NB4 (cell line): ENCODE measurements around the gene SUN2.

ENCODE experiments used
- POLR2A ChIP-seq: IDR thresholded peaks from 2 replicates; pipeline ENCODE4 v1.6.1; 2011; ENCODE audit warnings: mild to moderate bottlenecking; ENCODE audit not compliant: insufficient read length; ENCODE audit errors: extremely low read depth
- TF ChIP-seq, protein P1 (sequence below): IDR thresholded peaks from one replicate; pipeline ENCODE4 v1.5.1; 2012; ENCODE audit warnings: low read depth, low read length

DNA sequence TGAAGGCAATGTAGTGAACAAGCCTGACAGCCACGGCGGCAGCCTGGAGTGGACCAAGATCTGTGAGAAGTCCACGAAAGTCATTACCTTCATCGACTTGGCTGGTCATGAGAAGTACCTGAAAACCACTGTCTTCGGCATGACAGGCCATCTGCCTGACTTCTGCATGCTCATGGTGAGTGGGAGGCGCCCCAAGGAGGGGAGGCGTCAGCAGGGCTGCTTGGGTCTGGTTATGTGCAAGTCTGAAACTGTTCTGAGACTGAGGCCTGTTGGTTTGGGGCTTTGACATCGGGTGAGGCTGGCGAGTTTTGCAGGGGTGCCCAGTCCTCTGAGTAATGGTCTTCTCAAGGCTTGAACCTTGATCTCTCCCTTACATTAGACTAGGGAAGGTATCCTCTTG is 39.0 kb downstream of the SUN2 start:
- no peak for TF ChIP-seq POLR2A
- TF ChIP-seq, protein P1, sequence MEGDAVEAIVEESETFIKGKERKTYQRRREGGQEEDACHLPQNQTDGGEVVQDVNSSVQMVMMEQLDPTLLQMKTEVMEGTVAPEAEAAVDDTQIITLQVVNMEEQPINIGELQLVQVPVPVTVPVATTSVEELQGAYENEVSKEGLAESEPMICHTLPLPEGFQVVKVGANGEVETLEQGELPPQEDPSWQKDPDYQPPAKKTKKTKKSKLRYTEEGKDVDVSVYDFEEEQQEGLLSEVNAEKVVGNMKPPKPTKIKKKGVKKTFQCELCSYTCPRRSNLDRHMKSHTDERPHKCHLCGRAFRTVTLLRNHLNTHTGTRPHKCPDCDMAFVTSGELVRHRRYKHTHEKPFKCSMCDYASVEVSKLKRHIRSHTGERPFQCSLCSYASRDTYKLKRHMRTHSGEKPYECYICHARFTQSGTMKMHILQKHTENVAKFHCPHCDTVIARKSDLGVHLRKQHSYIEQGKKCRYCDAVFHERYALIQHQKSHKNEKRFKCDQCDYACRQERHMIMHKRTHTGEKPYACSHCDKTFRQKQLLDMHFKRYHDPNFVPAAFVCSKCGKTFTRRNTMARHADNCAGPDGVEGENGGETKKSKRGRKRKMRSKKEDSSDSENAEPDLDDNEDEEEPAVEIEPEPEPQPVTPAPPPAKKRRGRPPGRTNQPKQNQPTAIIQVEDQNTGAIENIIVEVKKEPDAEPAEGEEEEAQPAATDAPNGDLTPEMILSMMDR = no peak
